NB4 (cell line): ENCODE measurements around the gene MEGF11.

ENCODE experiments used
- DNase-seq: peaks from one replicate; pipeline ENCODE4 v3.0.0; 2010; ENCODE audit warnings: low read depth
- H3K4me3 ChIP-seq: one replicate; pipeline ENCODE4 v1.5.1; 2011; ENCODE audit warnings: mild to moderate bottlenecking, low read depth, low read length, moderate library complexity
- MYC ChIP-seq: IDR thresholded peaks from 2 replicates; pipeline ENCODE4 v1.6.1; 2011; ENCODE audit warnings: low read depth, low read length
- POLR2A ChIP-seq: IDR thresholded peaks from 2 replicates; pipeline ENCODE4 v1.6.1; 2011; ENCODE audit warnings: mild to moderate bottlenecking; ENCODE audit not compliant: insufficient read length; ENCODE audit errors: extremely low read depth
- TF ChIP-seq, protein P1 (sequence below): IDR thresholded peaks from one replicate; pipeline ENCODE4 v1.5.1; 2012; ENCODE audit warnings: low read depth, low read length
- TF ChIP-seq, protein P2 (sequence below): IDR thresholded peaks from 2 replicates; pipeline ENCODE4 v1.6.1; 2011; ENCODE audit warnings: low read depth, low read length

Gene MEGF11

DNA sequence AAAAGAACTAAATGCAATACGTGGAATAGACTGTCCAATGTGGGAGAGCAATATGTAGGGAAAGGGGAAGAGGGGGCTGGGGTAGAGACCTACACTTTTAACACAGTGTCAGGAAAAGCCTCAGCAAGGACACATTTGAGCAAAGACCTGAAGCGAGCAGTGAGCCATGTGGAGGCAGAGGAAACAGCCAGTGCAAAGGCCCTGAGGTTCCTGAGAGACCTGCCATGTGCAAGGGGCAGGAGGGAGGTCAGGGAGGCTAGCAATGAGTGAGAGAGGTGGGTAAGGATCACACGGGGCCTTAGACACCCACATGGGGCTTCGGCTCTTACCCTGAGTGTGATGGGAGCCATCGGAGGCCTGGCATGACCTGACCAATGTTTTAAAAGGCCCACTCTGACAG, 203.3 kb downstream of the MEGF11 start:
- TF ChIP-seq, protein P1, sequence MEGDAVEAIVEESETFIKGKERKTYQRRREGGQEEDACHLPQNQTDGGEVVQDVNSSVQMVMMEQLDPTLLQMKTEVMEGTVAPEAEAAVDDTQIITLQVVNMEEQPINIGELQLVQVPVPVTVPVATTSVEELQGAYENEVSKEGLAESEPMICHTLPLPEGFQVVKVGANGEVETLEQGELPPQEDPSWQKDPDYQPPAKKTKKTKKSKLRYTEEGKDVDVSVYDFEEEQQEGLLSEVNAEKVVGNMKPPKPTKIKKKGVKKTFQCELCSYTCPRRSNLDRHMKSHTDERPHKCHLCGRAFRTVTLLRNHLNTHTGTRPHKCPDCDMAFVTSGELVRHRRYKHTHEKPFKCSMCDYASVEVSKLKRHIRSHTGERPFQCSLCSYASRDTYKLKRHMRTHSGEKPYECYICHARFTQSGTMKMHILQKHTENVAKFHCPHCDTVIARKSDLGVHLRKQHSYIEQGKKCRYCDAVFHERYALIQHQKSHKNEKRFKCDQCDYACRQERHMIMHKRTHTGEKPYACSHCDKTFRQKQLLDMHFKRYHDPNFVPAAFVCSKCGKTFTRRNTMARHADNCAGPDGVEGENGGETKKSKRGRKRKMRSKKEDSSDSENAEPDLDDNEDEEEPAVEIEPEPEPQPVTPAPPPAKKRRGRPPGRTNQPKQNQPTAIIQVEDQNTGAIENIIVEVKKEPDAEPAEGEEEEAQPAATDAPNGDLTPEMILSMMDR: no peak
- TF ChIP-seq POLR2A: no peak
- no peak for TF ChIP-seq MYC
- TF ChIP-seq, protein P2, sequence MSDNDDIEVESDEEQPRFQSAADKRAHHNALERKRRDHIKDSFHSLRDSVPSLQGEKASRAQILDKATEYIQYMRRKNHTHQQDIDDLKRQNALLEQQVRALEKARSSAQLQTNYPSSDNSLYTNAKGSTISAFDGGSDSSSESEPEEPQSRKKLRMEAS: no peak
- no peak overlapping the region for H3K4me3 ChIP-seq
- no peak for DNase-seq

DNA sequence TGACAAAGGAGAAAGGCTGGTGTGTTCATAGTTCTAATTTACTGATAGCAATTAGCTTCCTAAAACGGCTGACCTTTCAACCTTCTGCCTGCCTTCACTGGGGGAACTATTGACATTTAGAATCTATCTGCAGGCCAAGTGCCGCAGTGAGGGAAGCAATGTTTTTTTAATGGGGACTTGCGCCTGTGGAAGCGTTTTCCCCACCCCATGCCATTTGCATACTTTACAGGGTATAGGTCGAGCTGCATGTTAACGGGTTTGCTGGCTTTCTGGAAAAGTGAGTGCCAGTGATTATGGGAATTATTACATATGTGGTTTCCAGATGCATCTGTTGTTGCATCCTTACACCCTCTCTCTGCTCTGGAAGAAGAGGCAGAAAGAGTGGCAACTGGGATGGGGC, 204.2 kb downstream of the MEGF11 start:
- TF ChIP-seq POLR2A: no peak
- no peak for TF ChIP-seq MYC
- TF ChIP-seq, protein P1: no peak
- TF ChIP-seq, protein P2: no peak
- no peak for DNase-seq
- H3K4me3 ChIP-seq: no peak overlapping the region

DNA sequence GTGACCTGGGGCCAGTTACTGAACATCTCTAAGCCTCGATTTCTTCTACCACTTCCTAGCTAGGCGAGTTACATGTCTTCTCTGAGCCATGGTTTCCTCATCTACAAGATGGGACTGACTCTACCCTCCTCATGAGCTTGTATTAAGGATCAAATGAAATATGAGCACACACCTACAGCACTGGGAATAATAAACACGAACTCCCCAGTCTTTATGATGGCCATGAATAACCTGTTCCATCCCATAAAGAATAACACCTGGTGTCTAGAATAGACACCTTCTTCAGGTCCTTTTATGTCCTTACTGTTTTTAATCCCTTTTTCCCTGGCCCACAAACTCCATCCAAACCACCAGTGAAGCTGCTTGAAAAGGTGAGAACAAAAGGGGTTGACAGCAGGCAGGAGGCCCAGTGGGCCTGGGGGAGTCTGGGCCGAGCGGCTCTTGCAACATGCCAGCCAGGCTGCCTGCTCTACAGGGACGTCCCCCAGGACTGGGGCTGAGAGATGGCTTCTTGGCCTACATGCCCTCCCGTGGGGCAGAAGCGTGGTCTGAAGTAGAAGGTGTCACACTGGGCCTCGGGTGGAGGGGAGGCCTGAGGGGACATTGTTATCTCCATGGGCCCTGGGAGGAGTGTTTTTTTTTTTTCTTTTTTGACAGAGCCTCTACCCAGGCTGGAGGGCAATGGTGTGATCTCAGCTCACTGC, 206.1 kb downstream of the MEGF11 start:
- peak; percentile 6 for DNase-seq
- no peak overlapping the region for H3K4me3 ChIP-seq
- TF ChIP-seq, protein P1: no peak
- TF ChIP-seq, protein P2: no peak
- TF ChIP-seq MYC (no peak), POLR2A (no peak)

DNA sequence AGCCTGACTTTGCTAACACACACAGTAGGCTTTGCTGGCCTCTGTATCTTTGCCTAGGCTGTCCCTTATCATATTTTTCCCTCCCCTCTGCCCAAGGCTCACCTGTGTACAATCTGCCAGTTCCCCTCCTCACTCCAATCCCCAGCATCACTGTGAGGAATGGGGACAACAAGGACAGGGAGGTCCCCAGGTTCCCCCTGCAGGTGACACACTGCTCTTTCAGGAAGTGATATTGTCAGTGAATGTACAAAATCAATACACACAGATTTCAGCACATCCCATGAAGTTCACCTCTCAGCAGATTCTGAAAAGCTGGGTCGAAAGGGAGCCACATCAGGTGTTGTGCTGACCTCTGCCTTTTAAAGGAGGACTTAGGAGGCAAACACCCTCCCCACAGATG, 206.8 kb downstream of the MEGF11 start:
- no peak overlapping the region for H3K4me3 ChIP-seq
- TF ChIP-seq, protein P1: peak; percentile 3
- TF ChIP-seq, protein P2: no peak
- DNase-seq: no peak

DNA sequence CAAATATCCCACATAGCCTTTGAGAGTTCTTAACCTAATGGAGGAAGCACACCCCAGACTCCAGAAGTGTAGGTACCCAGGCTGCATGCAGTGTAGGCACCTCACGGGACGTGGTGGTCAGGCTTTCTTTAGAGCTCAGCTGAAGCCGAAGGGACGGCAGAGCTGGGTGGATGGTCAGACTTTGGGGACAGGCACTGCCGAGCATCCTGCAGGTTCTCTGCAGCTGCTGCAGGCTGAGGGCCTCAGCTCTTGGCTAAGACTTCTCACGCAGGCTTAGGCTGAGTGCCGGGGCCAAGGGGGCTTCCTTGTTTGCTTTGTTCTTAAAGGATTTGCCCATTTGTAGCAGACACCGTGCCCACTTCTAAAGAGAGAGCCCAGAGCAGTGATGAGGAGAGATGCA, 207.2 kb downstream of the MEGF11 start:
- H3K4me3 ChIP-seq: no peak overlapping the region
- TF ChIP-seq MYC (no peak), POLR2A (no peak)
- TF ChIP-seq, protein P1: no peak
- TF ChIP-seq, protein P2: no peak
- DNase-seq: no peak
